ENCODE data around the gene LIN54.
"Not testable (repeated sequence)": the region's sequence is repeated elsewhere in the genome, so short reads cannot be mapped to it uniquely, and the experiment has no call there.

The LIN54 gene

DNA sequence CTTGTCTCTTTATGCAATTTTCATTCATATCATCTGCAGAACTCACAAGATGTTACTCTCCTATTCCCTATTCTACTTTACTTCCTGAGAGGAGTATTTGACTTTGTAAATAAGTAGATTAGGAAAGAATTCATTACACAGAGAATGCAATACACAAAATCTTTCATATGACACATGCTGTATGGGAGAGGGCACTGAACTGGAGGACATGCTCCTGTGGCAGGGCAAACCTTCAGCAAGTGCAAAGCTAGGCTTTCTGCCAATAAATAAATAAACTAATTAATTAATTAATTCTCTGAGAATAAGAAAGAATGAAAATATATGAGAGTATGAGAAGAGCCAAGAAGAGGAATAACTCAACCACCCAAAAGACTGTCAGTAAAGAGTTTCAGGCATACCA is 76.2 kb downstream of the LIN54 start:
- no peak for DNase-seq

DNA sequence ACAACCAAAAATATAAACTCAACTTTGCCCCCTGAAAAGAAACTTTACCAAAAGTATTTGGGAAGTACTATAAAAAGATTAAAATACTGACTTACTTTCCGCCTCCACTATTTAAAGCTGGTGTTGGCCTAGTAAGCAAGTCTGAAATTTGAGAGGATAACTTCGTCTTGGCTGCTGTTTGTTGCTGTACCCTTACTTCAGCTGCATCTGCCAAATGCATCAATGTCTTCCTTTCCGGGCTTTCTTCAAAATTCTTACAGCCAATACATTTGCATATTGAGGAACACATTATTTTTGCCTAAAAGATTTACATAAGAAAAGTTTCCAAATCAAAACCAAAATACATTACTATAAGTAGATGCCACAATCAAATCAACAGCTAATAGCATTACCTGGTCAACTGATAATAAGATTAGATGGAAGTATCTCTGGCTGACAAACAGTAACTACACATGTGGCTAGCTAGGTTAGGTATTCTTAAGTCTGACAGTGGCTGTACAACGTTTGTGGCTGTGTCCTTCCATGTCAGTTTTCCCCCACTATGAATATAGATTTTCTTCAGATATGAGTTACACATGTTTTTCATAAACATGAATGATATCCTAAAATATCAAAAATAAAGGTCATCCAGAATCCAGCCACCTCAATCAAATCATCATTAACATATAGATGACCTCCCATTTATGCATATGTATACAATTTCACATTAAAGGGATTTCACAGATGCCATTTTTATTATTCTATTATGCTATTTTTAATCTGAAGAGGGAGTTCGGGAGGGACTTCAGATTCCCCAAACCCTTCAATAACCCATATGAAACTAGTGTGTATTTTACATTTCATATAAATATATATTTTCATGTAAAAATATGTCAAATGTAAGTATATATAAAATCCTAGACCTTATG is 79.5 kb downstream of the LIN54 start:
- no peak for DNase-seq

DNA sequence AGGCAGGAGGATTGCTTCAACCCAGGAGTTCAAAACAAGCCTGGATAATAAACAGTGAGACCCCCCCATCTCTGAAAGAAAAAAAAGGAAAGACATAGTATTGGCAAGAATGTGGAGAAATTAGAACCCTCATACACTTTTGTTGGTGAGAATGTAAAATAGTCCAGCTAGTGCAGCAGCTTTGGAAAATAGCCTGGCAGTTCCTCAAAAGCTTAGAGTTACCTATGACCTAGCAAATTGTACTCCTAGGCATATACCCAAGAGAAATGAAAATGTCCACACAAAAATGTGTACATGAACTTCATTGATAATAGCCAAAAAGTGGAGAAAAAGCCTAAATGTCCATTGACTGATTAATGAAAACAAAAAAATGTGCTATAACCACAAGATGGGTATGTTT is 88.8 kb downstream of the LIN54 start:
- DNase-seq: no peak

DNA sequence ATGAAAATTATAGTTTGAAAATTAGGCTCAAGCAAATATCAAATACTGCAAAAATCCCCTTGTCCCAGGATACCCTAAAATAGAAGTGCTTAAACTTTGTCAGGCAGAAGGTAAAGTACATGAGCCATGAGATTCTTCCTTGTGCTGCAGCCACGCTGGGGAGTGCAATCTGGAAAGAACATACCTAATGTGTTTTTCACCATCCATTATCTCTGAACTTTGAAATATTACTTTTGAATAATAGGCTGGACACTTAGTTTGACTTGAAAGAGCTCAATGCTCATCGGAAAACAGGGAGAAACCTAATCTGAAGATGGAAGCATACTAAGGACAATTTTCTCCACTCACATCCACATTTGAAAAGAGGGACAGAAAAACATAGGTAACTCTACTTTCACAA is 91.2 kb downstream of the LIN54 start:
- DNase-seq: no peak

DNA sequence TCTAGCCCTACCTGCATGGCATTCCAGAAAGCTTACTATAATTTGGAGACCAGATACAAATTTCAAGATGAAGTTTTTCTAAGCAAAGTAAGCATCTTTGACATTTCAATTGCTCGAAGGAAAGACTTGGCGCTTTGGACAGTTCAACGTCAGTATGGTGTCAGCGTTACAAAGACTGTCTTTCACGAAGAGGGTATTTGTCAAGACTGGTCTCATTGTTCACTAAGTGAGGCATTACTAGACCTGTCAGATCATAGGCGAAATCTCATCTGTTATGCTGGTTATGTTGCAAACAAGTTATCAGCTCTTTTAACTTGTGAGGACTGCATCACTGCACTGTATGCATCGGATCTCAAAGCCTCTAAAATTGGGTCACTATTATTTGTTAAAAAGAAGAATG is 92.5 kb downstream of the LIN54 start:
- no peak for DNase-seq

DNA sequence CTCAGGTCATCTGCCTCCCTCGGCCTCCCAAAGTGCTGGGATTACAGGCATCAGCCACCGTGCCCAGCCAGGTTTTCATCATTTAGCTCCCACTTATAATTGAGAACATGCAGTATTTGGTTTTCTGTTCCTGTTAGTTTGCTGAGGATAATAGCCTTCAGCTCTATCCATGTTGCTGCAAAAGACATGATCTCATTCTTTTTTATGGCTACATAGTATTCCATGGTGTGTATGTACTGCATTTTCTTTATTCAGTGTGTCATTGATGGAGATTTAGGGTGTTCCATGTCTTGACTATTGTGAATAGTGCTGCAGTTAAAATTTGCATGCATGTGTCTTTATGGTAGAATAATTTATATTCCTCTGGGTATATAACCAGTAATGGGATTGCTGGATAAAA is 96.7 kb downstream of the LIN54 start:
- not testable (repeated sequence) for DNase-seq

DNA sequence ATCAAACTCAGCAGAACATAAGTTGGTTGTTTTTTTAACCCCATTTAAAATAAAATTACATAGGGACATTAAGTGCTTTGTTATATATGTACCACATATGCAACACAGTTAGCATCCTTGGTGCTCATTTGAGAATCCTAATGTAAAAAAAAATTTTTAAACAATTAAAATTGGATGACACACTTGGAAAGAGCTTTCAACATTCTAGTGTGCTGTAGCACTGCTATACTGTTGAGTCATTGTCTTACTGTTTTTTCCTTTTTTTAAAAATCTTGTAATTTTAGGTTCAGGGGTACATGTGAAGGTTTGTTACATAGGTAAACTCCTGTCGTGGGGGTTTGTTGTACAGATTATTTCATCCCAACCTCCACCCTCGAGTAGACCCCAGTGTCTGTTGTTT is 97.3 kb downstream of the LIN54 start:
- no peak for DNase-seq

DNA sequence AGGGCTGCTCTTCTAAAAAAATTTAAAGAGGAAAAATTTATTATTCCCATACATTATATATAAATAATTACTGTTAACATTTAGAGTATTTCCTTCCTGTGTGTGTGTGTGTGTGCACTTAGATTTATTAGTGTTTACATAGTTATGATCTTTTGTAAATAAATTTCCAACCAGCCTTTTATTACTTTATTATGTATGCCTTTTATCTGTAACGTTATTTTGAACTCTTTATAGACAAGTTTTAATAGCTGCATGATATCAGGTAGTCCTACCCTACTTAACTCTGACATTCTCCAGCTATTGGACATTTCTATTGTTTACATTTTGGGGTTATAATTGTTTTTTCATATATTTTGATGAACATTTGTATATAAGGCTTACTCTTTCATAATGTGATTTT is 101.3 kb downstream of the LIN54 start:
- no peak for DNase-seq

DNA sequence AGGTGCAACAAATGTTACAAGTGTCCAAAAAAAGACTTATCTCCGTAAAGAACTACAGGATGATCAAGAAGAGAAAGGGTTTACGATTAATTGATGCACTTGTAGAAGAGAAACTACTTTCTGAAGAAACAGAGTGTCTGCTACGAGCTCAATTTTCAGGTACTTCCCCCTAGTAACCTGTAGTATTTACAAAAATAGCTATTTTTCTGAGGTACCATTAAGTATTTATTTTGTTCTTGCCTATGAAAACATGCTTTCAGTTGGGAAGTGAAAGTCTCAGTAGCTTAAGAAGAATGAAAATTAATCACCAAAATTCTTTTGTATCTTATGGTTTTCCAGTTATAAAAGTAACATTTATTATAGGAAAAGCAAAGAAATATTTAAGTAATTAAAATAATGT is 104.2 kb downstream of the LIN54 start:
- no peak for DNase-seq

DNA sequence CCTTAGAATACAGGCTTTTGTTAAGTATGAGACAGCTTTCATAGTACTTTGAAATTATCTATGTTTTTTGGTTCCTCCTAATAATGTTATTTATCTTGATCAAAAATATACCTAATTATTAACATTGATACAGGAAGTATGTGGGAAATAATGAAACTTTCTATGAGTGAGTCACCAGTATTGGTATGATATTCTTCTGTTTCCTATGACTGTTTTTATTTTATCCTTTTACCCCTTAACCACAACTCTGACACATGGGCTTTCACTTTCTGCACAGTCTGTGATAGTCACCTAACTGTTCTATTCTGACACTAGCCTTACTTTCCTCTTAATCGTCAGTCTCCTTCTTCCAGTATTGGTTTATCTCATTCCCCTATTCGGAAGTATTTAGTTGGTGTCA is 105.4 kb downstream of the LIN54 start:
- DNase-seq: peak; percentile 24

DNA sequence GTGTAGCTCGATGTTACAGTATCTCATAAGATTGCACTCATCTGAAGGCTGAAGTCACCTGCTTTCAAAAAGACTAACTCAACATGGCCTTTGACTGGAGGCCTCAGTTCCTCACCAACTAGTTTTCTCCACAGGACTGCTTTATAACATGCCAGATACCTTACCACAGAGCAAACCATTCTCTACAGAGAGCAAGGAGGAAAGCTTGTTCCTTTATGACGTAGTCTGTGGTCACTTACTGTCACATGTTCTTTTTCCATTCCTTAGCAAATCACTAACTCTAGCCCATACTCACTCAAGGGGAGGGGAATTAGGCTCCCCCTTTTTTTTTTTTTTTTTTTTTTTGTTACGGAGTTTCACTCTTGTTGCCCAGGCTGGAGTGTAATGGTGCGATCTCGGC is 106.9 kb downstream of the LIN54 start:
- no peak for DNase-seq

DNA sequence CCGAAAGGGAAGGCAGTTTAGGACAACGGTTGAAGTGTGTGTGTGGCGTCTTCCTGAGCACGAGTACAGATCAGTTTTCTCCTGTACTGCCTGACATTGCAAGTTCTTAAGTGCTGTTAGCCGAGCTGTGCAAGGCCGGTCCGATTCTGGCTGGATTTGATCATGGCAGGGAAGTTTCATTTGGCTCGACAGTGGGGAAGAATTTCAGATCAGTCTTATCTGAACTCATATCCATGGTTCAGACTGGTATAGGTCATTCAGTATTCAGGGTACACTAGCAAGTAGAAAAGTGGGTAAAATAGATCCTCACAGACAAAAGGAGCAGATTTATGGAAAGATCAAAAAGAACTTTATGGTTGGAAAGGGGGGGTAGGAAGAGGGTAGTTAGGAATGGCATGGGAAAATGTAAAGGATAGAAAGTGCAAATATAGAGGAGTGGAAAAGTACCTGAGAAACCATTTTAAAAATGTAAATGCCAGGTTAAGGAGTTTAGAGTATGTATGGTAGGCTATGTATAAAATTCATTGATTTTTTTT is 109.4 kb downstream of the LIN54 start:
- DNase-seq: no peak

DNA sequence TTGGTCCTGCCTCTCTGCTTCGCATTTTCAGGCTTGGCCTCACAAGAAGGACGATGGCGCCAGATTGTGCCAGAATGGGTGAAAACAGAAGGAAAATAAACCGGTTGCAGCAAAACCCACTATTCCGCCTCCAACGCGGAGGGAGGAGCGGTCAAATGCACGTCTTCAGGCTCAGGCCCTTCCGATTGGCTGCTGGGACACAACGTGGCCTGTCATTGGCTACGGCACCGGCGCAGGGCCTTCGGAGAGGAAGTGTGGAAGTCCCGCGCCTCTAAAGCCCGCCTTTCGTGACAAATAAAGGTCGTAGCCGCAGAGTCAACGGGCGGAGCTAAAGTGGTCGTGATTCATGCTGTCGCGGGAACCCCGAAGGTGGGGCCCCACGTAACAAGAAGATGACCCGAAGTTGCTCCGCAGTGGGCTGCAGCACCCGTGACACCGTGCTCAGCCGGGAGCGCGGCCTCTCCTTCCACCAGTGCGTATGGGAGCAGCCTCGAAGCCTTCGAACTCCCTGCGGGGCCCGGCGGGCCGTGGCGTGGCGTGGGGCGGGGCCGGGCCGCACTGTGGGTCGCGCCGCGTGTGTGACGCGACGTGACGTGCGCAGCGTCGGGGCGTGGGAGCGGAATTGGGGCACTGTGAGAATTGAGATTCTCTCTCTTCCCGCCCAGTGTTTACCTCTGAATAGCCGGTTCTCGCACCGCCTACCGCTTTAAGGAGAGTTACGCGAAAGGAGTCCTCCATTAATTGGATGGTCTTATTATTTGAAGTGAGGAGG is 110.0 kb downstream of the LIN54 start, which contains the start of gene THAP9:
Gene THAP9 (plus strand): TSS at position 325 of the 772 bp plus-strand sequence. CDS start 68 bp downstream, at position 393.
- peak; percentile 98 for DNase-seq

DNA sequence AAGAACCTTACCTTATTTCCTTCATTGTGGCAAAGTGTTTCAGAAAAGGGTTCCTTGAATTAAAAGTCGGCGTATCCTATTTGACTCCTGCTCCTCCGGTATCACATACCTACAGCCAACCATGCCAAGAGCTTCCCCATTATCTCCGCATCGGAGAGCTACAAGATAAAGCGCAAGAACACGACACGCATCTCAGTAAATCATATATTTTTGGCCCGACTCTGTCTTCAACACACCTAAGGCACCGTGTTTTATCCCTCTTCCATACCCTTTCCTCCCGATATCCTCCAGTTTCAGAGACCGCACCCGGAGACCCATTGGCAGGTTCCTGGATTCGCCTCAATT is 110.6 kb downstream of the LIN54 start:
- no peak for DNase-seq

DNA sequence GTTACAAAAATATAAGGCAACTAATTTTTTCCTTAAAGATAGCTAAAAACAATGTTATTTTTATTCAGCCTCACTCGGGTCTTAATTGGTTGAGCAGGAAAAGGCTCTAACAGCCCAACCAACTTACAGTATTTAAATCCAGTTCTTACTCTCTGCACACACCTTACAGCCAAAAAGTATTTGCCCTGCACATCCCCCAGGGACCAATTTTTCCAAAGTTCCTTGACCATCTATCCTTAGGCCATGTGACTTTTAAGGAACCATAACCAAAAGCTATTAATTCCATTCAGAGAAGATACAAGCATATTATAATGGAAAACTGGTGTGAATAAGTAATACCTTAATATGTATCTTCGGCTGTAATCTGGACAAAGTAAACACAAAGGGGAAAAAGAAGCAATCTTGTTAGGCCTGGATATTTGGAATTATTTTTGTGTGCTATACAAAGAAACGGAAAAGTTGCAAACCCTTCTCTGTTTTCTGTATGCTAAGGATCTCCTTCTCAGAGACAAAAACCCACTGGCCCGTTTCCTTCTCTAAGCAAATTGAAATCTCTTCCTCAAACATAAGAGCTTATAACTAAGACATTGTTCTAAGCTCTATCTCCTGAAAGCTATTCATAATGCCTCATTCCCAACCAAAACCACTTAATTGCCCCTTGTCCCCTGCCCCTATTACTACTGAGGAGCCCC is 111.1 kb downstream of the LIN54 start:
- no peak for DNase-seq

DNA sequence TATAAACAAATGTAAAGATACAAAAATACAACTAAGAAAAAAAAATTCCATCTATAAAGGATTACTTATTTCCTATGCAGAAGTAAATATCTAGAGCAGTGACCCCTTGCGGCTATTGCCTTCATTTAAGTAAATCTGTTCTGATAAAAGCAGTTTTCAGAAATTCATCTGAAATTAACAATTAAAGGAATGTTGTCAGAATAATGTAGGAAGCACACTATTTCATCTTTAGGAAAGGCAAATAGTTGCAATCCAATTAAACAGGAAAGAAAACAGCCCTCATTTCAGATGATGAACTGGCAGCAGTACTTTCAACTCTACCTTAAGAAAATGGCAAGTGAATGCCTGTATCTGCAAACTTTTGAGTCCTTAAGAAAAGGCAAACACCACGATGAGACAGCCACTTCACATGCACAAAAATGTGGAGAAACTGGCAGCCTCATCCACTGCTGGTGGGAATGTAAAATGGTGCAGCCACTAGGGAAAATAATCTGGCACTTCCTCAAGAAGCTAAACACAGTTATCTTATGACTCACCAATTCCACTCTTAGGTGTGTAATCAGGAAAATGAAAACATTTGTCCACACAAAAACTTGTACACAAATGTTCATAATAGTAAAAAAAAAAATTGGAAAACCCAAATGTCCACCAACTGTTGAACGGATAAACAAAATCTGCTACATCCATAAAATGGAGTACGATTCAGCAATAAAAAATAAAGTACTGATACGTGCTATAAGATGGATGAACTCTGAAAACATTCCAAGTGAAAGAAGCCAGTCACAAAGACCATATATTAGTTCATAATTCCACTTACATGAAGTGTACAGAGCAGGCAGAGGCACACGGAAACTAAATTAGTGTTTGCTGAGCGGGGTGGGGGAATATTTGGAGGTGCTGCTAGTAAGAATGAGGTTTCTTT is 112.0 kb downstream of the LIN54 start:
- no peak for DNase-seq

DNA sequence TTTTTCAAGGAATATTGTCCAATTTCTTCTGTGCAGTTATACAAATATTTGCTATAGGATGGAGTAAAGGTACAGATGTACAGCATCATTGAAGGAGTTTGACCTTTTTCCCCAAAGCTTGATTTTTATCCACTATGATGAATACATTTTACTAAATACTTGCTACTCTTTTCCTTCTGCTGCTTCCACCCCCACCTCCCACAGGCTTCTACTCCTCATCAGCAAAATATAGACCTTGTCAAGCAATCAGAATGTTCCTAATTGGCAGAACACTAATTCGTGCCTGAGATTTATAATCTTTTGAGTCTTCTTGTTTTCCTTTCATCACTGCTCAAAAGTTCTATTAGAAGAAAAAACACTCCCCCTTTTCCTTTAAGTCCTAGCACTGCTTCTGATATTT is 113.9 kb downstream of the LIN54 start:
- DNase-seq: no peak

DNA sequence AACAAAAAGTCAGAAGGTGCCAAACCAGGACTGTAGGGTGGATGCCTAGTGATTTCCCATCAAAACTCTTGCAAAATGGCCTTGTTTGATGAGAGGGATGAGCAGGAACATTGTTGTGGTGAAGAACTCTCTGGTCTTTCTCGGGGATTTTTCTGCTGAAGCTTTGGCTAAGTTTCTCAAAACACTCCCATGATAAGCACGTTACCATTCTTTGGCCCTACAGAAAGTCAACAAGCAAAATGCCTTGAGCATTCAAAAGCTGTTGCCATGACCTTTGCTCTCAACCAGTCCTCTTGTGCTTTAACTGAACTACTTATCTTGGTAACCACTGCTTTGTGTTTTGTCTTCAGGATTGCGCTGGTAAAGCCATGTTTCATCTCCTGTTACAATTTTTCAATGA is 116.7 kb downstream of the LIN54 start:
- DNase-seq: no peak

DNA sequence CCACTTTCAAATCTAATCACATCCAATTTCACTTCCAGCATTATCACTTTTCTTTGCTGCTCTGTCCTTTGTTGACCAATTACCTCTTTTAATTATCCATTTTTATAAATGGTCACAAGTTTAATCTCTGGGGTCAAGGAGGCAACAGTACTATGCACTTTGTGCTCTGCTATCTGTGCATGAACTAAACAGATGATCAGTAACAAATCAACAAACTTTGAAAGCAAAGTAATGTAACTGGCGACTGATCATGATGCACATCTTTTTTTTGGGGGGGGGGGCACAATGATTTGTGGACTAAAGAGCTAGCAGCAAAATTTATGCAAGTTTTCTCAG is 118.2 kb downstream of the LIN54 start:
- DNase-seq: no peak

DNA sequence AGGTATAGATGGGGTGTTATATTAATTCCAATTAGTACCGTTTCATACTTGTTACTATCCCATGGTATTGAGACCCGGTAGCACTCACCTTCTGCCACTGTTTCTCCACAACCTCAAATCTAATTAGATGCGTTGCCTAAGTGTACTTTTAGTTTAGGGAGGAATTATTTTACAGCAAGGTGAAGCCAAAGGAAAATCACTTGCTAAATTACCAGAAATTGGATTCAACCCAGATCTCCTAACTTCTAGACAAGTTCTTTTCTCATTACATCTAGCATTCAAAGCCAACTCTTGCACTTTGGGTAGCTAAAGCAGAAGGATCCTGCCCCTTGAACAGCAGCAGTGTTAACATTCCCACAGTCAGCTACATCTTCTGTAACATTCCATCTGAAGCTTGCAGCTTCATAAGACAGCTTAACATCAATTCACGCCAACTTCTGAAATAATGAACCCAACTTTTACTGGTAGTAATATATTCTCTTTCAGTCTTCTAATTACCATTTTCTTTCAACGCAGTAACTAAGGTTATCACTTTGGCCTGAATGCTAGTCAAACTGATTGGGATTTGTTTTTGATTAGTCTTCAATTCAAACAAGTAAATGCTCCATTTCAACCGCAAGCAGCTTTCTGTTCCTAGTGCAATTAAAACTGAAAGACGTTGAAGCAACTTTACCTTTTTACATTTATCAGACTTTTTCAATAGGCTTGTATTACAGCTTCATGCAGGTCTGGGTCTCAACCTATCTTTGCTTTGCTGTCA is 118.7 kb downstream of the LIN54 start:
- DNase-seq: no peak

DNA sequence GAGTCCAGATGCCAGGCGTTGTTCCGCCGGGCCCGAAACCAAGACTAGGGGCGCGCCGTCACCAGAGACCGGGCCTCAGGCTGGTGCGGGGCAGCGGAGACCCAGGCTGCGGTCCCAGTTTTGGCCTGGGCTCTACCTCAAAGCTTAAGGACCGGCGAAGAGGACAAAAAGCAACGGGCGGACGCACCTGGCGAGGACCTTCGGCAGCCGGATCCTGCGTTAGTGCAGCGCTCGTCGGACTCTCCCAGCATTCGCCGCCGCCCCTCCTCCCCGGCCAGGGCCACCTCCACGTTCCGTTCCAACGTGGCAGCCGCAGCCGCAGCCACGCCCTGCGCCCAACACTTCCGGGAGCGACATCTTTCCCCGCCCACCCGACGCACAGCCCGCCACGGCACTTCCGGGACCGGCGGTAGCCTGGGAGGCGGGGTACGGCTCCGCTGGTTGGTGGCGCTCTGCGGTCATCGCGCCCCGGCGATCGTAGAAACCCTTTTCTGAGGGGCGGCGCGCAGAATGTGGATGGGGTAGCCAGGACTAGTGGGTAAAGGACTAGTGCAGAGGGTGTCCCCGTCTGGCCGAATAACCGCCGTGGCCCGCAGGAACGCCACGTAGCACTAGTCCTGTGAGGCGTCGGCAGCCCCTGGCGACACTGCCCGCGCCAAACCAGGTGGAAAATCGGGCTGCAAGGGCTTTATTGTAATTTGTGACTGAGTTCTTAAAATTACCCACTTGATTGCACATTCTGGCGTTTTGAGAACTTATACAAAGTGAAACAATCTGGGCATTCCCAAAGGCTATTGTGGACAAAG is 119.5 kb downstream of the LIN54 start, which contains the start of gene SEC31A:
Gene SEC31A (minus strand): TSS at position 253 of the 806 bp plus-strand sequence. CDS start 9,217 bp downstream, outside the sequence.
- peak; percentile 97 for DNase-seq
